Transverse colon (tissue), 3 donors: ENCODE results near the gene SEMA4D.

ENCODE experiments used
- CTCF ChIP-seq, 5 experiments: fragments of 200-600 bp in 3 of 5; fragments of 450-650 bp in 2 of 5; sonication (generic) in 3 of 5; IDR thresholded peaks; 1 replicate in 2 of 5; 2 replicates in 3 of 5; pipeline ENCODE4 v1.5.1; 2016 to 2017; ENCODE audit warnings: antibody characterized with exemption in 5 of 5, inconsistent platforms in 3 of 5, mild to moderate bottlenecking in 2 of 5, moderate library complexity in 1 of 5
- POLR2A ChIP-seq: fragments of 450-650 bp; IDR thresholded peaks from one replicate; pipeline ENCODE4 v1.6.1; 2016; ENCODE audit warnings: antibody characterized with exemption, mild to moderate bottlenecking, moderate library complexity

DNA sequence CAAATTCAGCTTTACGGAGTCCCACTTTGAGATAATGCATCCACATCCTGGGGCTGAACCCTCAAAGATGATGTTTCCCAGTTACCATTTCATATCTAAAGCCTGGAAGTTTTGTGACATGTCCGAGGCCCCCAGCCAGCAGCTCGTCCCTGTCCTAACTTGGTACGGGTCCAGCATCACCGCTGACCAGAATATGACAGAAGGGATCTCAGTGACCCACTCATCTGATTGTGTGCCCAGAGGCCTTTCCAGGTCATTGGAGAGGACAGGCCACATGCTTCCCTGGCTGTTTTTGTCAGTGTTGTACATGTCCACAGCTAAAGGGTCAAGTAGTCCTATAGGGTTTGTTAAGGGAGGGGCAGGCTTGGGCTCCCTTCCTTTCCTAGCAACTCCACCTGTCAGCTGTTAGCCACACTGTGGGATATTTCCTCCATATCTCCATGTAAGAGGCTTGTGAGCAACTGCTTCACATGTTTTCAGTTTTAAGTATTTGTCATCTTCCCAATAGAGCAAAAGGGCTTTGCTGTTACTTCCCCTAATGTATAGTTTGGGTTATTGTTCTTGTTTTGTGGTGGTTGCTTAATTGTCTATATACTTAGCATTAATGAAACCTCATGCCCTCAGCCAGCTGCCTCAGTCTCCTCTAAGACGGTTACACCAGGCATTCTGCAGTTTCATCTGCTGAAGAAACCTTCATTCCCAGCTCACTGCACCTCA is 146.2 kb downstream of the SEMA4D start:
- TF ChIP-seq CTCF (IDR thresholded peaks at IDR 0.05): no peak
- no peak for TF ChIP-seq POLR2A
